HL-60 (cell line): ENCODE data around the gene ATP1A4.

Source experiments
- DNase-seq, 2 experiments: peaks; one replicate each; pipeline ENCODE4 v3.0.0-alpha.2; 2010 to 2020; ENCODE audit warnings: low read depth in 1 of 2, low spot score in 1 of 2
- H3K27ac ChIP-seq: fragments of 250-450 bp; sonication (Bioruptor Pico); replicated peaks from 2 replicates; pipeline ENCODE4 v1.5.1; 2020; ENCODE audit warnings: mild to moderate bottlenecking, moderate library complexity
- H3K27me3 ChIP-seq: fragments of 250-450 bp; sonication (Bioruptor Pico); 2 replicates; pipeline ENCODE4 v1.5.1; 2021; ENCODE audit warnings: mild to moderate bottlenecking, moderate library complexity; ENCODE audit not compliant: insufficient read depth, poor library complexity, severe bottlenecking
- H3K4me3 ChIP-seq: replicated peaks from 2 replicates; pipeline ENCODE4 v1.5.1; 2011; ENCODE audit warnings: mild to moderate bottlenecking, control low read depth, low read length; ENCODE audit not compliant: insufficient read depth
- GABPA ChIP-seq: IDR thresholded peaks from 2 replicates; pipeline ENCODE4 v1.6.1; 2012; ENCODE audit warnings: low read depth
- POLR2AphosphoS5 ChIP-seq: IDR thresholded peaks from 2 replicates; pipeline ENCODE4 v1.6.1; 2012; ENCODE audit warnings: low read depth
- SPI1 ChIP-seq: IDR thresholded peaks from 2 replicates; pipeline ENCODE4 v1.6.1; 2012; ENCODE audit warnings: low read depth, mild to moderate bottlenecking, borderline replicate concordance
- TF ChIP-seq, protein P1 (sequence below): IDR thresholded peaks from one replicate; pipeline ENCODE4 v1.5.1; 2011; ENCODE audit warnings: low read length, control low read depth, inconsistent platforms; ENCODE audit not compliant: insufficient read depth
- TF ChIP-seq, protein P2 (sequence below): IDR thresholded peaks from 2 replicates; pipeline ENCODE4 v1.6.1; 2012; ENCODE audit warnings: low read depth; ENCODE audit not compliant: insufficient replicate concordance

The ATP1A4 gene

DNA sequence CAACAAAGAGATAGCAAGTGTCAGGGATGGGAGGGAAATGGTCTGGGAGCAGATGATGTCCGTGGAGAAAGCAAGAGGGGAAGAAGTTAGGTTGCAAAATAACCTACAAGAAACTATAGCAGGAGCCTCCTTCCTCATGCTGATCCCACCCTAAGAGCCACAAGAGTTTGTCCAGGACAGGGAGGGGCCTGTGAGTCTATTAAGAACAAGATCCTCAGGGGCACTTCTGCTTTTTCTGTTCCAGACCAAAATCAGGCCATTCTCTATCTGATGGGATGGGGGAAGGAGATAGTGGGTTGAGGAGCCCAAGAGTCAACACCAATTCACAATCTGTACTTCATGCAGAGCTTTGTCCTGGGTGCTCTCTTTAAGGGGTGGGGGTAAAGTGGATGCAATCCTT is 7.7 kb upstream of the ATP1A4 start:
- H3K4me3 ChIP-seq = no peak overlapping the region
- peak in 1 of 2 experiments; percentile 71 for DNase-seq
- H3K27ac ChIP-seq = no peak overlapping the region
- no peaks in the 10 kb centered on the region for H3K27me3 ChIP-seq
- TF ChIP-seq SPI1 = peak; percentile 99
- TF ChIP-seq, protein P1, sequence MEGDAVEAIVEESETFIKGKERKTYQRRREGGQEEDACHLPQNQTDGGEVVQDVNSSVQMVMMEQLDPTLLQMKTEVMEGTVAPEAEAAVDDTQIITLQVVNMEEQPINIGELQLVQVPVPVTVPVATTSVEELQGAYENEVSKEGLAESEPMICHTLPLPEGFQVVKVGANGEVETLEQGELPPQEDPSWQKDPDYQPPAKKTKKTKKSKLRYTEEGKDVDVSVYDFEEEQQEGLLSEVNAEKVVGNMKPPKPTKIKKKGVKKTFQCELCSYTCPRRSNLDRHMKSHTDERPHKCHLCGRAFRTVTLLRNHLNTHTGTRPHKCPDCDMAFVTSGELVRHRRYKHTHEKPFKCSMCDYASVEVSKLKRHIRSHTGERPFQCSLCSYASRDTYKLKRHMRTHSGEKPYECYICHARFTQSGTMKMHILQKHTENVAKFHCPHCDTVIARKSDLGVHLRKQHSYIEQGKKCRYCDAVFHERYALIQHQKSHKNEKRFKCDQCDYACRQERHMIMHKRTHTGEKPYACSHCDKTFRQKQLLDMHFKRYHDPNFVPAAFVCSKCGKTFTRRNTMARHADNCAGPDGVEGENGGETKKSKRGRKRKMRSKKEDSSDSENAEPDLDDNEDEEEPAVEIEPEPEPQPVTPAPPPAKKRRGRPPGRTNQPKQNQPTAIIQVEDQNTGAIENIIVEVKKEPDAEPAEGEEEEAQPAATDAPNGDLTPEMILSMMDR = no peak

DNA sequence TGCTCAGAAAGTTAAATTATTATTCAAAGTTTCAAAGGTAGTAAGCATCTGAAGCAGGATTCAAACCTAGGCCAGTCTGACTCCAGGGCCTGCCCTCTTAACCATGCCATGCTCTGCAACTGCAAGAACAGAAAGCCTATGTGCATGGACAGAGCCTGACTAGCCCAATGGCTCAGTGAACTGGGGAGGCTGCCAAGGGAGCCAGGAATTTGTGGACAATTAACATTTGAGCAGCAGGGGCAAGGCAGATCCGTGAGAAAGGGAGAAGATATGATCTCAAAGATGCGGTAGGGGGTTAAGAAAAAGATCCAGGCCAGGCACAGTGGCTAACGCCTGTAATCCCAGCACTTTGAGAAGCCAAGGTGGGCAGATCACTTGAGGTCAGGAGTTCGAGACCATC is 6.5 kb upstream of the ATP1A4 start:
- Histone ChIP-seq H3K27me3 (no peaks in the 10 kb centered on the region), H3K4me3 (no peak overlapping the region), H3K27ac (no peak overlapping the region)
- no peak for DNase-seq
- TF ChIP-seq GABPA (no peak), POLR2AphosphoS5 (no peak), SPI1 (no peak)
- TF ChIP-seq, protein P1 = no peak
- TF ChIP-seq, protein P2, sequence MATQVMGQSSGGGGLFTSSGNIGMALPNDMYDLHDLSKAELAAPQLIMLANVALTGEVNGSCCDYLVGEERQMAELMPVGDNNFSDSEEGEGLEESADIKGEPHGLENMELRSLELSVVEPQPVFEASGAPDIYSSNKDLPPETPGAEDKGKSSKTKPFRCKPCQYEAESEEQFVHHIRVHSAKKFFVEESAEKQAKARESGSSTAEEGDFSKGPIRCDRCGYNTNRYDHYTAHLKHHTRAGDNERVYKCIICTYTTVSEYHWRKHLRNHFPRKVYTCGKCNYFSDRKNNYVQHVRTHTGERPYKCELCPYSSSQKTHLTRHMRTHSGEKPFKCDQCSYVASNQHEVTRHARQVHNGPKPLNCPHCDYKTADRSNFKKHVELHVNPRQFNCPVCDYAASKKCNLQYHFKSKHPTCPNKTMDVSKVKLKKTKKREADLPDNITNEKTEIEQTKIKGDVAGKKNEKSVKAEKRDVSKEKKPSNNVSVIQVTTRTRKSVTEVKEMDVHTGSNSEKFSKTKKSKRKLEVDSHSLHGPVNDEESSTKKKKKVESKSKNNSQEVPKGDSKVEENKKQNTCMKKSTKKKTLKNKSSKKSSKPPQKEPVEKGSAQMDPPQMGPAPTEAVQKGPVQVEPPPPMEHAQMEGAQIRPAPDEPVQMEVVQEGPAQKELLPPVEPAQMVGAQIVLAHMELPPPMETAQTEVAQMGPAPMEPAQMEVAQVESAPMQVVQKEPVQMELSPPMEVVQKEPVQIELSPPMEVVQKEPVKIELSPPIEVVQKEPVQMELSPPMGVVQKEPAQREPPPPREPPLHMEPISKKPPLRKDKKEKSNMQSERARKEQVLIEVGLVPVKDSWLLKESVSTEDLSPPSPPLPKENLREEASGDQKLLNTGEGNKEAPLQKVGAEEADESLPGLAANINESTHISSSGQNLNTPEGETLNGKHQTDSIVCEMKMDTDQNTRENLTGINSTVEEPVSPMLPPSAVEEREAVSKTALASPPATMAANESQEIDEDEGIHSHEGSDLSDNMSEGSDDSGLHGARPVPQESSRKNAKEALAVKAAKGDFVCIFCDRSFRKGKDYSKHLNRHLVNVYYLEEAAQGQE = no peak

DNA sequence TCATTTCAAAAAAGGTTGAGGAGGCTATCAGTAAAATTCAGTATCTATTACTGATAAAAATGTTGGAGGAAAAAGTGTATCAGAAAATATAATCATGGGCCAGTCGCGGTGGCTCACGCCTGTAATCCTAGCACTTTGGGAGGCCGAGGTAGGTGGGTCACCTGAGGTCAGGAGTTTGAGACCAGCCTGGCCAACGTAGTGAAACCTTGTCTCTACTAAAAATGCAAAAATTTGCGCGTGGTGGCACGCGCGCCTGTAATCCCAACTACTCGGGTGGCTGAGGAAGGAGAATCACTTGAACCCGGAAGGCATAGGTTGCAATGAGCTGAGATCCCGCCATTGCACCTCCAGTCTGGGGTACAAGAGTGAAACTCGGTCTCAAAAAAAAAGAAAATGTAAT is 5.3 kb upstream of the ATP1A4 start:
- Histone ChIP-seq H3K27ac (no peak overlapping the region), H3K27me3 (no peaks in the 10 kb centered on the region), H3K4me3 (no peak overlapping the region)
- DNase-seq = no peak
- TF ChIP-seq, protein P1 = no peak
- TF ChIP-seq SPI1 = no peak
- TF ChIP-seq POLR2AphosphoS5 = no peak
- TF ChIP-seq GABPA = no peak
- TF ChIP-seq, protein P2 = no peak

DNA sequence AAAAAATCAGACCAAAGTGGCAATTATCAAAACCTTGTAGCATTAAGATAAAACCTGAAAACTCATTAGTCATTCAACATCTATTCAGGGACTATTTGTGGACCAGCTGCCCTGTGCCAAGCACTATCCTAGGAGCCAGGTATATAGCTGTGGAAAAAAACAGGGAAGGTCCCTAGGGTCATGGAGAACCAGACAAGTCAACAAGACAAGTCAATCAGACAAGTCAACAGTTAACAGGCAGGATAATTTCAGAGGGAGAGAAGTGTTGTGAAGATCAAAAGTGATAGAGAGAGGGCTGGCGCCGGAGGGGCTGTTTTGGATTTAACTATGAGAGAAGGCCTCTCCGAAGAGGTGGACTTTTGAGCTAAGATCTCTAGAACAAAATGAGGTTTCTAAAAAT is 3.3 kb upstream of the ATP1A4 start:
- DNase-seq = no peak
- H3K27ac ChIP-seq = no peak overlapping the region
- TF ChIP-seq, protein P2 = no peak
- TF ChIP-seq POLR2AphosphoS5 (no peak), SPI1 (no peak), GABPA (no peak)
- TF ChIP-seq, protein P1 = no peak
- H3K27me3 ChIP-seq = no peaks in the 10 kb centered on the region
- no peak overlapping the region for H3K4me3 ChIP-seq
